ENCODE results near the gene TPK1. TPM values are rescaled to one million over a fixed set of nuclear protein-coding genes. Genes with fewer than 3 reads are reported as not detected.

Gene TPK1
- total RNA-seq, 1 donor, result 6.9 TPM

DNA sequence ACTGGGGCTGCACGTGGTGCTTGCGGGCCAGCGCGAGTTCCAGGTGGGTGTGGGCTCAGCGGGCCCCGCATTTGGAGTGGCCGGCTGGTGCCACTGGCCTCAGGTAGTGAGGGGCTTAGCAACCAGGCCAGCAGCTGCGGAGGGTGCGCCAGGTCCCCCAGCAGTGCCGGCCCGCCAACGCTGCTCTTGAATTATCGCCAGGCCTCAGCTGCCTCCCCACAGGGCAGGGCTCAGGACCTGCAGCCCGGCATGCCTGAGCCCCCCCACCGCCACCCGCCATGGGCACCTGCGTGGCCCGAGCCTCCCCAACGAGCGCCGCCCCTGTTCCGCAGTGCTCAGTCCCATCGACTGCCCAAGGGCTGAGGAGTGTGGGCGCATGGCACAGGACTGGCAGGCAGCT is 185.4 kb downstream of the TPK1 start:
- Histone ChIP-seq H3K4me2 (ENCODE audit: insufficient read depth, low read length) (no peak overlapping the region), H3K27me3 (ENCODE audit: insufficient read depth, low read length) (no peaks in the 10 kb centered on the region), H3K9me3 (ENCODE audit: low read depth, low read length) (no peaks in the 10 kb centered on the region), H2AFZ (ENCODE audit: low read length) (no peak overlapping the region), H3K4me3 (ENCODE audit: insufficient read depth, low read length) (no peak overlapping the region), H3K27ac (ENCODE audit: low read depth, low read length) (no peak overlapping the region), H3K4me1 (ENCODE audit: insufficient read depth, low read length) (no peaks in the 10 kb centered on the region), H3K36me3 (ENCODE audit: insufficient read depth, low read length) (no peaks in the 10 kb centered on the region), H4K20me1 (ENCODE audit: insufficient read depth, low read length) (no peaks in the 10 kb centered on the region), H3K79me2 (ENCODE audit: insufficient read depth, low read length) (no peaks in the 10 kb centered on the region)
- TF ChIP-seq, protein P1, sequence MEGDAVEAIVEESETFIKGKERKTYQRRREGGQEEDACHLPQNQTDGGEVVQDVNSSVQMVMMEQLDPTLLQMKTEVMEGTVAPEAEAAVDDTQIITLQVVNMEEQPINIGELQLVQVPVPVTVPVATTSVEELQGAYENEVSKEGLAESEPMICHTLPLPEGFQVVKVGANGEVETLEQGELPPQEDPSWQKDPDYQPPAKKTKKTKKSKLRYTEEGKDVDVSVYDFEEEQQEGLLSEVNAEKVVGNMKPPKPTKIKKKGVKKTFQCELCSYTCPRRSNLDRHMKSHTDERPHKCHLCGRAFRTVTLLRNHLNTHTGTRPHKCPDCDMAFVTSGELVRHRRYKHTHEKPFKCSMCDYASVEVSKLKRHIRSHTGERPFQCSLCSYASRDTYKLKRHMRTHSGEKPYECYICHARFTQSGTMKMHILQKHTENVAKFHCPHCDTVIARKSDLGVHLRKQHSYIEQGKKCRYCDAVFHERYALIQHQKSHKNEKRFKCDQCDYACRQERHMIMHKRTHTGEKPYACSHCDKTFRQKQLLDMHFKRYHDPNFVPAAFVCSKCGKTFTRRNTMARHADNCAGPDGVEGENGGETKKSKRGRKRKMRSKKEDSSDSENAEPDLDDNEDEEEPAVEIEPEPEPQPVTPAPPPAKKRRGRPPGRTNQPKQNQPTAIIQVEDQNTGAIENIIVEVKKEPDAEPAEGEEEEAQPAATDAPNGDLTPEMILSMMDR (IDR thresholded peaks at IDR 0.05; ENCODE audit: extremely low read depth, low read depth, low read length), result no peak
- DNase-seq (ENCODE audit: insufficient read length, low spot score, missing footprints), result no peak

DNA sequence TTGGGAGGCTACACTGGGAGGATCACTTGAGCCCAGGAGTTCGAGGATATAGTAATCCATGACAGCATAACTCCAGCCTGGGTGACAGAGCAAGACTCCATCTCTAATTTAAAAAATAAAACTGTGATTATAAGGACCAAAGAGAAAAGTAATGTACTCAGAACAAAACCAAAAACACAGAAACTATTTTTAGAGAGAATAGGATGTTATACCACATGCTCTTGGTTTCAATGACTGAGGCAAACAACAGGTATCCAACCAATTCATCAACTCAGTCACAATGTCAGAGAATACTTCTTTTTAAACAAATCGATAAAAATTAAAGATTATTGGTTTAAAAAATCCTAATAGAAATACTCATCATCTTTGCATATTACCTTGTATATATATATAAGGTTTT is 186.7 kb downstream of the TPK1 start:
- Histone ChIP-seq H3K36me3 (ENCODE audit: insufficient read depth, low read length) (no peaks in the 10 kb centered on the region), H3K4me1 (ENCODE audit: insufficient read depth, low read length) (no peaks in the 10 kb centered on the region), H3K27ac (ENCODE audit: low read depth, low read length) (no peak overlapping the region), H3K27me3 (ENCODE audit: insufficient read depth, low read length) (no peaks in the 10 kb centered on the region), H3K4me3 (ENCODE audit: insufficient read depth, low read length) (no peak overlapping the region), H3K79me2 (ENCODE audit: insufficient read depth, low read length) (no peaks in the 10 kb centered on the region), H2AFZ (ENCODE audit: low read length) (no peak overlapping the region), H3K9me3 (ENCODE audit: low read depth, low read length) (no peaks in the 10 kb centered on the region), H4K20me1 (ENCODE audit: insufficient read depth, low read length) (no peaks in the 10 kb centered on the region), H3K4me2 (ENCODE audit: insufficient read depth, low read length) (no peak overlapping the region)
- DNase-seq (ENCODE audit: insufficient read length, low spot score, missing footprints), result no peak
- TF ChIP-seq, protein P1 (IDR thresholded peaks at IDR 0.05; ENCODE audit: extremely low read depth, low read depth, low read length), result no peak

DNA sequence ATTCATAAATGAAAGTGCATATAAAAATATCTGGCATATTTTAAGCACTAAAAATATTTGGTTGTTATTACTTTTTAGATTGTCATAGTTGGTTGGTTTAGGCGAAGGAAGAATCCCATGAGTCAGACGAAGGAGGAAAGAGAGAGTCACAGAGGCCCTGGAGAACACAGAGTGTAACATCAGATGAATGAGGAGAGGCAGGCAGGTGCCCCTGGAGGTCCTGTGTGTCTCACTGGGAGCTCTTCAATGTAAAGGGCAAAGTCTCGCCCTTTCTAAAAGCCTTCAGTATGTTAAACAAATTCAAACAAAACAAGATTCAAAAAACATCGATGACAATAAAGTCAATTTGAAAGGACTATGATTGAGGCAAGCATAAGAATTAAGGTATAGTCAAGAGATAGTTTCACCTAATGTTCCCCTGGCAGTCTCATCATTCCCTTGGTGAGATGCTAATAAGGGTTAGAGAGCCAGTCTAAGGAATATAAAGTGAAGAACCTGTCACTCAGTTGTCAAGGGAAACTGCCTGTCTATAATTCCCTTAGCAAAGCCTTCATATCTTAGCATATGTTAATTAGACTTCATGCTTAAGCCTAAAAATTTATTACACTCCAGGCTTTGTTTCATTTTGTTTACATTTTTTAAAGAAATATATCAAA is 194.3 kb downstream of the TPK1 start:
- DNase-seq (ENCODE audit: insufficient read length, low spot score, missing footprints), result no peak
- Histone ChIP-seq H3K27ac (ENCODE audit: low read depth, low read length) (no peak overlapping the region), H3K4me1 (ENCODE audit: insufficient read depth, low read length) (no peaks in the 10 kb centered on the region), H3K79me2 (ENCODE audit: insufficient read depth, low read length) (no peaks in the 10 kb centered on the region), H4K20me1 (ENCODE audit: insufficient read depth, low read length) (no peaks in the 10 kb centered on the region), H3K27me3 (ENCODE audit: insufficient read depth, low read length) (no peaks in the 10 kb centered on the region), H3K4me3 (ENCODE audit: insufficient read depth, low read length) (no peak overlapping the region), H3K9me3 (ENCODE audit: low read depth, low read length) (no peaks in the 10 kb centered on the region), H3K36me3 (ENCODE audit: insufficient read depth, low read length) (no peaks in the 10 kb centered on the region), H2AFZ (ENCODE audit: low read length) (no peak overlapping the region), H3K4me2 (ENCODE audit: insufficient read depth, low read length) (no peak overlapping the region)
- TF ChIP-seq, protein P1 (IDR thresholded peaks at IDR 0.05; ENCODE audit: extremely low read depth, low read depth, low read length), result no peak

DNA sequence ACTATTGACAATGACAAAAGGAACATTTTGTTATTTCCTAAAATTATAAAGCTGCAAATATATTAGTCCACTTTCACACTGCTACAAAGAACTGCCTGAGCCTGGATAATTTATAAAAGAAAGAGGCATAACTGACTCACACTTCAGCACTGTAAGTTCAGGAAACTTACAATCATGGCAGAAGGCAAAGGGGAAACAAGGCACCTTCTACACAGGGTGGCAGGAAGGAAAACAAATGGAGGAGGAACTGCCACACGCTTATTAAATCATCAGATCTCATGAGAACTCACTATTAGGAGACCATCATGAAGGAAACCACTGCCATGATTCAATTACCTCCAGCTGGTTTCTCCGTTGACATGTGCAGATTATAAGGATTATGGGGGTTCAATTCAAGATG is 203.1 kb downstream of the TPK1 start:
- TF ChIP-seq, protein P1 (IDR thresholded peaks at IDR 0.05; ENCODE audit: extremely low read depth, low read depth, low read length), result no peak
- Histone ChIP-seq H3K4me3 (ENCODE audit: insufficient read depth, low read length) (no peak overlapping the region), H4K20me1 (ENCODE audit: insufficient read depth, low read length) (no peaks in the 10 kb centered on the region), H3K4me2 (ENCODE audit: insufficient read depth, low read length) (no peak overlapping the region), H3K27me3 (ENCODE audit: insufficient read depth, low read length) (no peaks in the 10 kb centered on the region), H2AFZ (ENCODE audit: low read length) (no peak overlapping the region), H3K4me1 (ENCODE audit: insufficient read depth, low read length) (no peaks in the 10 kb centered on the region), H3K27ac (ENCODE audit: low read depth, low read length) (no peak overlapping the region), H3K79me2 (ENCODE audit: insufficient read depth, low read length) (no peaks in the 10 kb centered on the region), H3K9me3 (ENCODE audit: low read depth, low read length) (no peaks in the 10 kb centered on the region), H3K36me3 (ENCODE audit: insufficient read depth, low read length) (no peaks in the 10 kb centered on the region)
- no peak for DNase-seq (ENCODE audit: insufficient read length, low spot score, missing footprints)
